Measurements from ENCODE around the gene SBF2.

DNA sequence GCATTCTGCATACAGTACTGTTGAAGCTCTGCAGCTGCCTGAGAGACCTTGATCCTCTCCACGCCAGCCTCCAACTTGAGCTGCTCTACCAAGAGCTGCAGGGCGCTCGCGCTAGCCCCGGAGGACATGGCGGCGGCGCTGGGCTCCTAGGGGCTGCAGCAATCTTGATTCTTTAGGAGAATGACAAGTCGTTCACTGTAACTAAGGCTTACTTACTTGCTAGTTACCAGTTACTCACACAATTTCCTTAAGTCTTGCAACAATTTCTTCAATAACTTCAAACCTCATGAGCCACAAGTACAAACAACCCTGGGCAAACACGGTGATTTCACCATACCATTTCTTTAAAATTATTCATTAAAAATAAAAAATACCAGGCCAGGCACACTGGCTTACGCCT lies 21.9 kb downstream of the SBF2 start:
- no peak for TF ChIP-seq POLR2AphosphoS5 (IDR thresholded peaks at IDR 0.05)
- TF ChIP-seq, protein P1, sequence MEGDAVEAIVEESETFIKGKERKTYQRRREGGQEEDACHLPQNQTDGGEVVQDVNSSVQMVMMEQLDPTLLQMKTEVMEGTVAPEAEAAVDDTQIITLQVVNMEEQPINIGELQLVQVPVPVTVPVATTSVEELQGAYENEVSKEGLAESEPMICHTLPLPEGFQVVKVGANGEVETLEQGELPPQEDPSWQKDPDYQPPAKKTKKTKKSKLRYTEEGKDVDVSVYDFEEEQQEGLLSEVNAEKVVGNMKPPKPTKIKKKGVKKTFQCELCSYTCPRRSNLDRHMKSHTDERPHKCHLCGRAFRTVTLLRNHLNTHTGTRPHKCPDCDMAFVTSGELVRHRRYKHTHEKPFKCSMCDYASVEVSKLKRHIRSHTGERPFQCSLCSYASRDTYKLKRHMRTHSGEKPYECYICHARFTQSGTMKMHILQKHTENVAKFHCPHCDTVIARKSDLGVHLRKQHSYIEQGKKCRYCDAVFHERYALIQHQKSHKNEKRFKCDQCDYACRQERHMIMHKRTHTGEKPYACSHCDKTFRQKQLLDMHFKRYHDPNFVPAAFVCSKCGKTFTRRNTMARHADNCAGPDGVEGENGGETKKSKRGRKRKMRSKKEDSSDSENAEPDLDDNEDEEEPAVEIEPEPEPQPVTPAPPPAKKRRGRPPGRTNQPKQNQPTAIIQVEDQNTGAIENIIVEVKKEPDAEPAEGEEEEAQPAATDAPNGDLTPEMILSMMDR (IDR thresholded peaks at IDR 0.05): no peak
- no peak for TF ChIP-seq EP300 (IDR thresholded peaks at IDR 0.05)

Measured in gastroesophageal sphincter (tissue), 3 donors.